A673 (cell line): Measurements from ENCODE around the gene YTHDF1.

ENCODE experiments used
- CTCF ChIP-seq: fragments of 300-800, 200-600 bp; sonication (generic); conservative IDR thresholded peaks from 2 replicates; pipeline ENCODE4 v1.5.1; 2017; ENCODE audit warnings: low read depth, mild to moderate bottlenecking, antibody characterized with exemption, low read length, moderate library complexity, mixed read lengths
- EZH2 ChIP-seq: fragments of 200-600 bp; sonication (generic); IDR thresholded peaks from 2 replicates; pipeline ENCODE4 v1.6.1; 2017; ENCODE audit warnings: borderline replicate concordance, low read depth, mild to moderate bottlenecking, mixed read lengths, antibody characterized with exemption, low read length; ENCODE audit not compliant: poor library complexity, severe bottlenecking

GRCh38 chr20:63148696-63149095 lies 67.2 kb downstream of the YTHDF1 start:
- no peak for TF ChIP-seq CTCF
- TF ChIP-seq EZH2, result no peak
